Mucosa of rectum (tissue), 2 donors: ENCODE measurements around the gene SPATA21.
"Not testable (repeated sequence)": the region's sequence is repeated elsewhere in the genome, so short reads cannot be mapped to it uniquely, and the experiment has no call there.

Experiments used
- H3K27ac ChIP-seq, 2 donors: one replicate each; pipeline ENCODE4 v1.7.0; 2013; ENCODE audit warnings: inconsistent platforms in 2 of 2, low read depth in 2 of 2, low read length in 2 of 2
- H3K27me3 ChIP-seq, 2 donors: one replicate each; pipeline ENCODE4 v1.7.0; 2013; ENCODE audit warnings: low read length in 2 of 2; ENCODE audit not compliant: control insufficient read depth in 2 of 2, insufficient read depth in 2 of 2
- H3K36me3 ChIP-seq, 2 donors: one replicate each; pipeline ENCODE4 v1.7.0; 2013; ENCODE audit warnings: low read length in 2 of 2; ENCODE audit not compliant: control insufficient read depth in 2 of 2, insufficient read depth in 2 of 2
- H3K4me1 ChIP-seq, 2 donors: one replicate each; pipeline ENCODE4 v1.7.0; 2013; ENCODE audit warnings: low read length in 2 of 2, mild to moderate bottlenecking in 1 of 2; ENCODE audit not compliant: control insufficient read depth in 2 of 2, insufficient read depth in 2 of 2
- H3K4me3 ChIP-seq, 2 donors: one replicate each; pipeline ENCODE4 v1.7.0; 2013; ENCODE audit warnings: low read length in 2 of 2
- H3K9ac ChIP-seq, 2 donors: one replicate each; pipeline ENCODE4 v1.7.0; 2013; ENCODE audit warnings: low read length in 2 of 2, low read depth in 1 of 2, mild to moderate bottlenecking in 1 of 2
- H3K9me3 ChIP-seq, 2 donors: one replicate each; pipeline ENCODE4 v1.7.0; 2013; ENCODE audit warnings: low read length in 2 of 2; ENCODE audit not compliant: control insufficient read depth in 2 of 2
- donor health status: healthy.
- donor health status: Normal muscosa, but diverticular disease.

SPATA21 gene

GRCh38 chr1:16474166-16474800 lies 37.1 kb upstream of the SPATA21 start:
- H3K27ac ChIP-seq, result no peak overlapping the region
- H3K27me3 ChIP-seq, result no peaks in the 10 kb centered on the region
- H3K36me3 ChIP-seq, result peaks cover 0 to 2% of the 10 kb centered on the region in 2 donors
- no peaks in the 10 kb centered on the region for H3K4me1 ChIP-seq
- no peak overlapping the region for H3K4me3 ChIP-seq
- no peak overlapping the region for H3K9ac ChIP-seq
- H3K9me3 ChIP-seq, result no peaks in the 10 kb centered on the region

GRCh38 chr1:16468558-16468957 lies 31.3 kb upstream of the SPATA21 start:
- Histone ChIP-seq H3K4me3 (no peak overlapping the region), H3K36me3 (no peaks in the 10 kb centered on the region), H3K27me3 (no peaks in the 10 kb centered on the region), H3K9ac (no peak overlapping the region), H3K4me1 (no peaks in the 10 kb centered on the region), H3K27ac (no peak overlapping the region), H3K9me3 (no peaks in the 10 kb centered on the region)

GRCh38 chr1:16464917-16465625 lies 27.8 kb upstream of the SPATA21 start:
- H3K27ac ChIP-seq, result no peak overlapping the region
- no peaks in the 10 kb centered on the region for H3K9me3 ChIP-seq
- no peak overlapping the region for H3K4me3 ChIP-seq
- no peak overlapping the region for H3K9ac ChIP-seq
- H3K36me3 ChIP-seq, result peaks cover 4 to 19% of the 10 kb centered on the region in 2 donors
- H3K27me3 ChIP-seq, result no peaks in the 10 kb centered on the region
- no peaks in the 10 kb centered on the region for H3K4me1 ChIP-seq

- Histone ChIP-seq H3K27ac (no peak overlapping the region), H3K4me1 (no peaks in the 10 kb centered on the region), H3K36me3 (peaks cover 18 to 38% of the 10 kb centered on the region in 2 donors), H3K9me3 (no peaks in the 10 kb centered on the region), H3K9ac (no peak overlapping the region), H3K27me3 (no peaks in the 10 kb centered on the region), H3K4me3 (no peak overlapping the region)
Measured at GRCh38 chr1:16462773-16463330, 25.6 kb upstream of the SPATA21 start.

- Histone ChIP-seq H3K9me3 (no peaks in the 10 kb centered on the region), H3K4me1 (no peaks in the 10 kb centered on the region), H3K9ac (no peak overlapping the region), H3K27ac (no peak overlapping the region), H3K27me3 (no peaks in the 10 kb centered on the region), H3K36me3 (peaks cover 24 to 50% of the 10 kb centered on the region in 2 donors), H3K4me3 (no peak overlapping the region)
Measured at GRCh38 chr1:16461681-16462080, 24.5 kb upstream of the SPATA21 start.

GRCh38 chr1:16459352-16459925 lies 22.2 kb upstream of the SPATA21 start:
- Histone ChIP-seq H3K9ac (no peak overlapping the region), H3K27me3 (no peaks in the 10 kb centered on the region), H3K36me3 (peaks cover 39 to 71% of the 10 kb centered on the region in 2 donors), H3K27ac (no peak overlapping the region), H3K9me3 (no peaks in the 10 kb centered on the region), H3K4me1 (no peaks in the 10 kb centered on the region), H3K4me3 (no peak overlapping the region)

GRCh38 chr1:16458831-16459230 lies 21.6 kb upstream of the SPATA21 start:
- H3K4me1 ChIP-seq, result no peaks in the 10 kb centered on the region
- no peak overlapping the region for H3K27ac ChIP-seq
- H3K9me3 ChIP-seq, result no peaks in the 10 kb centered on the region
- no peak overlapping the region for H3K9ac ChIP-seq
- H3K27me3 ChIP-seq, result no peaks in the 10 kb centered on the region
- H3K36me3 ChIP-seq, result peaks cover 39 to 71% of the 10 kb centered on the region in 2 donors
- H3K4me3 ChIP-seq, result no peak overlapping the region

GRCh38 chr1:16456151-16456550 lies 18.9 kb upstream of the SPATA21 start:
- not testable (repeated sequence) for H3K27ac ChIP-seq, H3K9me3 ChIP-seq, H3K9ac ChIP-seq, H3K27me3 ChIP-seq, H3K4me1 ChIP-seq, H3K4me3 ChIP-seq
- peaks cover 50 to 74% of the 10 kb centered on the region in 2 donors for H3K36me3 ChIP-seq

- H3K9ac ChIP-seq, H3K27me3 ChIP-seq, H3K4me1 ChIP-seq, H3K9me3 ChIP-seq, H3K27ac ChIP-seq, H3K4me3 ChIP-seq: not testable (repeated sequence)
- peaks cover 47 to 79% of the 10 kb centered on the region in 2 donors for H3K36me3 ChIP-seq
Measured at GRCh38 chr1:16454909-16455308, 17.7 kb upstream of the SPATA21 start.

GRCh38 chr1:16451841-16452528 lies 14.8 kb upstream of the SPATA21 start:
- Histone ChIP-seq H3K9ac (no peak overlapping the region), H3K4me1 (no peaks in the 10 kb centered on the region), H3K27me3 (no peaks in the 10 kb centered on the region), H3K36me3 (peaks cover 56 to 78% of the 10 kb centered on the region in 2 donors), H3K4me3 (no peak overlapping the region), H3K9me3 (no peaks in the 10 kb centered on the region), H3K27ac (no peak overlapping the region)
